Sigmoid colon (tissue), 7 donors: ENCODE measurements around the gene UBP1. TPM values are rescaled to one million over a fixed set of nuclear protein-coding genes. Genes with fewer than 3 reads are reported as not detected.
"Not testable (repeated sequence)": the region's sequence is repeated elsewhere in the genome, so short reads cannot be mapped to it uniquely, and the experiment has no call there.

Source experiments
- DNase-seq: peaks from one replicate; pipeline ENCODE4 v3.0.0-alpha.2; 2019
- H3K27ac ChIP-seq, 4 donors: fragments of 200-600 bp; sonication (generic); one replicate each; pipeline ENCODE4 v1.5.1; 2016 to 2019; ENCODE audit warnings: mild to moderate bottlenecking in 1 of 4
- H3K27me3 ChIP-seq, 3 donors: fragments of 200-600 bp; sonication (generic); one replicate each; pipeline ENCODE4 v1.5.1; 2019; ENCODE audit warnings: mild to moderate bottlenecking in 1 of 3
- H3K36me3 ChIP-seq, 4 donors: fragments of 200-600 bp; sonication (generic); one replicate each; pipeline ENCODE4 v1.5.1; 2016 to 2019
- H3K4me1 ChIP-seq, 4 donors: fragments of 200-600 bp; sonication (generic); one replicate each; pipeline ENCODE4 v1.5.1; 2017 to 2019
- H3K4me3 ChIP-seq, 4 donors: fragments of 200-600 bp; sonication (generic); one replicate each; pipeline ENCODE4 v1.5.1; 2017 to 2019; ENCODE audit warnings: mild to moderate bottlenecking in 2 of 4, moderate library complexity in 1 of 4
- H3K9me3 ChIP-seq, 4 donors: fragments of 200-600 bp in 3 of 4; sonication (generic) in 3 of 4; one replicate each; pipeline versions ENCODE4 v1.5.1 to v1.6.1; 2013 to 2019
- EP300 ChIP-seq, 4 donors: sonication (generic); formaldehyde crosslinking; IDR thresholded peaks; one replicate each; pipeline ENCODE4 v1.6.1; 2017; ENCODE audit warnings: antibody characterized with exemption in 4 of 4
- POLR2A ChIP-seq, 2 donors: fragments of 450-650 bp; IDR thresholded peaks; one replicate each; pipeline ENCODE4 v1.6.1; 2016; ENCODE audit warnings: antibody characterized with exemption in 2 of 2, mild to moderate bottlenecking in 2 of 2, moderate library complexity in 2 of 2
- POLR2AphosphoS5 ChIP-seq, 4 donors: sonication (generic); formaldehyde crosslinking; IDR thresholded peaks; one replicate each; pipeline ENCODE4 v1.6.1; 2017; ENCODE audit warnings: antibody characterized with exemption in 4 of 4
- WGBS, 2 donors: extraction: QIAGEN DNeasy Blood & Tissue Kit; methylation state at CpG; one replicate each; pipeline ENCODE4 v1.1.7; 2013; 5-methylcytosine and 5-hydroxymethylcytosine counted together
- intact Hi-C: fragments of 100-400 bp; cut with DNase I; formaldehyde crosslinking; loops from one replicate; pipeline ENCODE4 v1.15.1; 2023
- polyA plus RNA-seq, 3 donors: library from polyadenylated mRNA; stranded (reverse); fragments of 200-250 nt; gene quantifications; one replicate each; pipeline ENCODE4 v1.2.3, GENCODE V29; 2013
- total RNA-seq, 4 donors: library from RNA; depleted of rRNA; stranded (reverse); fragments of >200 nt; gene quantifications; one replicate each; pipeline ENCODE4 v1.1.0, GENCODE V29; 2016
- TF ChIP-seq, protein P1 (sequence below), 4 experiments: fragments of 450-650 bp in 3 of 4; fragments of 200-600 bp in 1 of 4; IDR thresholded peaks; one replicate each; pipeline ENCODE4 v1.5.1; 2016 to 2019; ENCODE audit warnings: antibody characterized with exemption in 4 of 4, mild to moderate bottlenecking in 3 of 4, moderate library complexity in 2 of 4
- donor health status: healthy with polysubstance abuse.
- donor health status: Bipolar disorder and iron deficiency.
- donor health status: healthy.

Gene UBP1
- total and polyA plus RNA-seq, 7 donors: 30.6 to 92.0 (median 58.4) TPM

- Histone ChIP-seq H3K27ac (peak overlapping the region; percentile 95 to 98 (median 97)), H3K9me3 (no peaks in the 10 kb centered on the region), H3K4me3 (peak overlapping the region in 3 of 4 donors; percentile 69 to 90 (median 78)), H3K4me1 (peaks cover 0 to 58% (median 47%) of the 10 kb centered on the region in 4 donors), H3K27me3 (no peaks in the 10 kb centered on the region), H3K36me3 (no peaks in the 10 kb centered on the region)
- 2 to 16% methylated on average over 4 of the region's 4 CpGs for WGBS, 2 donors
- peak in 2 of 4 donors; percentile 8 to 16 for TF ChIP-seq POLR2AphosphoS5 (IDR thresholded peaks at IDR 0.05)
- TF ChIP-seq POLR2A (IDR thresholded peaks at IDR 0.05): no peak
- intact Hi-C loops: loop anchor here (2.0 to 5.0 kb wide), 2 partner anchors 341 to 361 kb away; partner anchors contain the start of genes GLB1, PDCD6IP and TMPPE
- no peak for DNase-seq
These were observed 1.9 kb downstream of the UBP1 start for GRCh38 chr3:33438284-33438668.

GRCh38 chr3:33437556-33438283 lies 2.5 kb downstream of the UBP1 start:
- Histone ChIP-seq H3K36me3 (no peaks in the 10 kb centered on the region), H3K9me3 (no peaks in the 10 kb centered on the region), H3K4me3 (peak overlapping the region in 2 of 4 donors; percentile 69 to 78), H3K4me1 (peaks cover 0 to 59% (median 47%) of the 10 kb centered on the region in 4 donors), H3K27me3 (no peaks in the 10 kb centered on the region), H3K27ac (peak overlapping the region; percentile 95 to 98 (median 97))
- intact Hi-C loops: loop anchor here (2.0 to 5.0 kb wide), 2 partner anchors 340 to 361 kb away; partner anchors contain the start of genes GLB1, PDCD6IP and TMPPE
- WGBS, 2 donors: 55 to 59% methylated on average over 3 of the region's 3 CpGs
- DNase-seq: no peak
- TF ChIP-seq POLR2A (IDR thresholded peaks at IDR 0.05) (no peak), POLR2AphosphoS5 (IDR thresholded peaks at IDR 0.05) (no peak), EP300 (IDR thresholded peaks at IDR 0.05) (no peak)
- TF ChIP-seq, protein P1, sequence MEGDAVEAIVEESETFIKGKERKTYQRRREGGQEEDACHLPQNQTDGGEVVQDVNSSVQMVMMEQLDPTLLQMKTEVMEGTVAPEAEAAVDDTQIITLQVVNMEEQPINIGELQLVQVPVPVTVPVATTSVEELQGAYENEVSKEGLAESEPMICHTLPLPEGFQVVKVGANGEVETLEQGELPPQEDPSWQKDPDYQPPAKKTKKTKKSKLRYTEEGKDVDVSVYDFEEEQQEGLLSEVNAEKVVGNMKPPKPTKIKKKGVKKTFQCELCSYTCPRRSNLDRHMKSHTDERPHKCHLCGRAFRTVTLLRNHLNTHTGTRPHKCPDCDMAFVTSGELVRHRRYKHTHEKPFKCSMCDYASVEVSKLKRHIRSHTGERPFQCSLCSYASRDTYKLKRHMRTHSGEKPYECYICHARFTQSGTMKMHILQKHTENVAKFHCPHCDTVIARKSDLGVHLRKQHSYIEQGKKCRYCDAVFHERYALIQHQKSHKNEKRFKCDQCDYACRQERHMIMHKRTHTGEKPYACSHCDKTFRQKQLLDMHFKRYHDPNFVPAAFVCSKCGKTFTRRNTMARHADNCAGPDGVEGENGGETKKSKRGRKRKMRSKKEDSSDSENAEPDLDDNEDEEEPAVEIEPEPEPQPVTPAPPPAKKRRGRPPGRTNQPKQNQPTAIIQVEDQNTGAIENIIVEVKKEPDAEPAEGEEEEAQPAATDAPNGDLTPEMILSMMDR (IDR thresholded peaks at IDR 0.05): no peak

- intact Hi-C loops: no loop called here
- peaks cover 0 to 80% (median 56%) of the 10 kb centered on the region in 4 donors for H3K4me1 ChIP-seq
These were observed 6.4 kb downstream of the UBP1 start for GRCh38 chr3:33433843-33434242.

GRCh38 chr3:33430571-33430970 lies 9.6 kb downstream of the UBP1 start:
- no peak for DNase-seq
- H3K36me3 ChIP-seq: peaks cover 0 to under 1% (median 0%) of the 10 kb centered on the region in 4 donors
- WGBS, 2 donors: 97 to 98% methylated on average over 4 of the region's 4 CpGs
- H3K9me3 ChIP-seq: no peaks in the 10 kb centered on the region
- no peak overlapping the region for H3K27ac ChIP-seq
- TF ChIP-seq POLR2A (IDR thresholded peaks at IDR 0.05) (no peak), POLR2AphosphoS5 (IDR thresholded peaks at IDR 0.05) (no peak), EP300 (IDR thresholded peaks at IDR 0.05) (no peak)
- TF ChIP-seq, protein P1 (IDR thresholded peaks at IDR 0.05): no peak
- intact Hi-C loops: no loop called here
- no peak overlapping the region for H3K4me3 ChIP-seq
- H3K27me3 ChIP-seq: no peaks in the 10 kb centered on the region
- peaks cover 0 to 53% (median 36%) of the 10 kb centered on the region in 4 donors for H3K4me1 ChIP-seq

More at GRCh38 chr3:33433843-33434242, 6.4 kb downstream of the UBP1 start:
- DNase-seq: no peak
- H3K4me3 ChIP-seq: no peak overlapping the region
- no peaks in the 10 kb centered on the region for H3K36me3 ChIP-seq
- no peak overlapping the region for H3K27ac ChIP-seq
- WGBS, 2 donors: 24 to 52% methylated on average over 2 of the region's 2 CpGs
- TF ChIP-seq EP300 (IDR thresholded peaks at IDR 0.05): no peak
- TF ChIP-seq, protein P1 (IDR thresholded peaks at IDR 0.05): no peak
- no peak for TF ChIP-seq POLR2A (IDR thresholded peaks at IDR 0.05)
- TF ChIP-seq POLR2AphosphoS5 (IDR thresholded peaks at IDR 0.05): no peak
- no peaks in the 10 kb centered on the region for H3K27me3 ChIP-seq
- H3K9me3 ChIP-seq: no peaks in the 10 kb centered on the region

DNA sequence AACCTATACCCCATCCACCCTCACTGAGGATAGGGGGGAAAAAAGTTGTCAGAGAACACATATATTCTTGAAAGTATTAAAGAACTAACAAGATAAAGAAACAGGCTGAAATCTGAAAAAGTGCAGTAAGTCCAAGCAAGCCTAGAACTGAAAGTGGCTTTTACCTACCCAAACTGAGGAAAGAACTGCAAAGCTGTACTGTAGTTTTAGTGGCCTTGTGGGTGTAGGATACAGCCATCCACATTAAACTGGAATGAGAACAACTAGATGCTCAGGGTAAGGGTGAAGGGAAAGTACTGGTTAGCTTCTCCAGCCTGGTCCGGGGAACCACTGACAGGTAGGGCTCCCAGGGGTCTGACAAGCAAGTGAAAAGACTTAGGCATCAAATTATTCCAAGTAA lies 10.1 kb downstream of the UBP1 start:
- Histone ChIP-seq H3K27me3 (no peaks in the 10 kb centered on the region), H3K27ac (no peak overlapping the region), H3K4me1 (peaks cover 0 to 53% (median 35%) of the 10 kb centered on the region in 4 donors), H3K36me3 (peaks cover 0 to 6% (median 0%) of the 10 kb centered on the region in 4 donors), H3K9me3 (no peaks in the 10 kb centered on the region), H3K4me3 (no peak overlapping the region)
- DNase-seq: no peak
- intact Hi-C loops: no loop called here
- WGBS, 2 donors: 84 to 89% methylated on average over 1 of the region's 1 CpG
- no peak for TF ChIP-seq EP300 (IDR thresholded peaks at IDR 0.05)
- TF ChIP-seq, protein P1 (IDR thresholded peaks at IDR 0.05): no peak
- TF ChIP-seq POLR2A (IDR thresholded peaks at IDR 0.05): no peak
- no peak for TF ChIP-seq POLR2AphosphoS5 (IDR thresholded peaks at IDR 0.05)

- H3K4me3 ChIP-seq, H3K27ac ChIP-seq, H3K9me3 ChIP-seq, intact Hi-C loops, DNase-seq, H3K27me3 ChIP-seq: not testable (repeated sequence)
- peaks cover 0 to 13% (median 0%) of the 10 kb centered on the region in 4 donors for H3K36me3 ChIP-seq
- 68 to 70% methylated on average over 2 of the region's 2 CpGs for whole genome bisulfite sequencing, 2 donors
- H3K4me1 ChIP-seq: peaks cover 0 to 54% (median 35%) of the 10 kb centered on the region in 4 donors
These were observed 10.9 kb downstream of the UBP1 start for GRCh38 chr3:33429306-33429705.
